Measurements from ENCODE around the gene DBNL. TPM values are rescaled to one million over a fixed set of nuclear protein-coding genes. Genes with fewer than 3 reads are reported as not detected.

The DBNL gene
- total and polyA plus RNA-seq, 2 of the 13 experiments (the other 11 are each of a cell fraction or from before 2014, with no cell fraction given) = 20.8 to 35.1 TPM

DNA sequence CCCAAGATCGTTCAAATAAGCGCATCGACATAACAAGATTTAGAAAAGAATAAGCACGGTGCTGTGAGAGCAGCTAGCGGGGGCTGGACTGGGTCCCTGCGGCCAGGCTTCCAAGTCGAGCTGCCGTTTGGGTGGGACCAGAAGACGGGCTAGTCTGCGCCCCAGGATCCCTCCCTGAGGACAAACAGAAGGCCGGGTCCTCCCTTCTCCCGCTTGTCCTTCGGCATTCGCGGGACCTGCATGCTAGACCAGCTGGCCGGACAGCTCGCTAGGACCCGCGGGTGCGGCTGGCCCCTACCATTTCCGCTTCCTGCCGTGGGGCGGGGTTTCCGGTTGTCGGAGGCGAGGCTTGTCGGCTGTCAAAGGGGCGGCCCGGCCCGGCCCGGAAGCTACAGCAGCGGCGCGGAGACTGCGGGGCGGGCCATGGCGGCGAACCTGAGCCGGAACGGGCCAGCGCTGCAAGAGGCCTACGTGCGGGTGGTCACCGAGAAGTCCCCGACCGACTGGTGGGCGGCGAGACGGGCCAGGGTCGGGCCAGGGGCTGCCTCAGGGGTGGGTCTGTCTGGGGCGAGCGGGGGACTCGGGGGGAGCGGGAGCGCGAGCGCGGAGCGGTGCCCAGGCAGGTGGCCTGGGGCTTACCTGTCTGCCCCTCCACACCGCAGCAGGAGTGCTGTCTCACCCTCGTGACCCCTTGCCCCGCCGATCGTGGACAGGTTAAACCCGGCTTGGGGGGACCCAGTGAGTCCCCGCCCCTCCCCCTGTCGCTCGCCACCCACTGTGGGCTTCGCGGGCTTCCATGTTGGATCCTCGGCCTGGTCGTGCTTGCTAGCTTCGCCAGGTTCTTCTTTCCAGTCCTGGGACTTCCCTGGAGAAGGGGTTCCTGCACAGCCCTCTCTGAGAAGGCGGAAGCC, at the start of gene DBNL (continued):
- TF ChIP-seq, protein P1, sequence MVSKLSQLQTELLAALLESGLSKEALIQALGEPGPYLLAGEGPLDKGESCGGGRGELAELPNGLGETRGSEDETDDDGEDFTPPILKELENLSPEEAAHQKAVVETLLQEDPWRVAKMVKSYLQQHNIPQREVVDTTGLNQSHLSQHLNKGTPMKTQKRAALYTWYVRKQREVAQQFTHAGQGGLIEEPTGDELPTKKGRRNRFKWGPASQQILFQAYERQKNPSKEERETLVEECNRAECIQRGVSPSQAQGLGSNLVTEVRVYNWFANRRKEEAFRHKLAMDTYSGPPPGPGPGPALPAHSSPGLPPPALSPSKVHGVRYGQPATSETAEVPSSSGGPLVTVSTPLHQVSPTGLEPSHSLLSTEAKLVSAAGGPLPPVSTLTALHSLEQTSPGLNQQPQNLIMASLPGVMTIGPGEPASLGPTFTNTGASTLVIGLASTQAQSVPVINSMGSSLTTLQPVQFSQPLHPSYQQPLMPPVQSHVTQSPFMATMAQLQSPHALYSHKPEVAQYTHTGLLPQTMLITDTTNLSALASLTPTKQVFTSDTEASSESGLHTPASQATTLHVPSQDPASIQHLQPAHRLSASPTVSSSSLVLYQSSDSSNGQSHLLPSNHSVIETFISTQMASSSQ (IDR thresholded peaks at IDR 0.05; ENCODE audit: low read depth) = no peak
- TF ChIP-seq, protein P1 (CRISPR knock-in tag; IDR thresholded peaks at IDR 0.05; ENCODE audit: borderline replicate concordance) = peak; percentile 35; the same call in 1 of the 2 replicates
- TF ChIP-seq, protein P2, sequence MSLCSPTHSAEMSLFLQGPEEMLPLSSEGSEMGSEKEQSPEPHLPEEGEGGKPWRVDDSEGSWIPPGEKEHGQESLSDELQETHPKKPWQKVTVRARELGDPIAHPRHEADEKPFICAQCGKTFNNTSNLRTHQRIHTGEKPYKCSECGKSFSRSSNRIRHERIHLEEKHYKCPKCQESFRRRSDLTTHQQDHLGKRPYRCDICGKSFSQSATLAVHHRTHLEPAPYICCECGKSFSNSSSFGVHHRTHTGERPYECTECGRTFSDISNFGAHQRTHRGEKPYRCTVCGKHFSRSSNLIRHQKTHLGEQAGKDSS (CRISPR knock-in tag; IDR thresholded peaks at IDR 0.05; ENCODE audit: borderline replicate concordance, low read depth) = peak; percentile 84; the same call in 1 of the 2 replicates
- TF ChIP-seq, protein P3, sequence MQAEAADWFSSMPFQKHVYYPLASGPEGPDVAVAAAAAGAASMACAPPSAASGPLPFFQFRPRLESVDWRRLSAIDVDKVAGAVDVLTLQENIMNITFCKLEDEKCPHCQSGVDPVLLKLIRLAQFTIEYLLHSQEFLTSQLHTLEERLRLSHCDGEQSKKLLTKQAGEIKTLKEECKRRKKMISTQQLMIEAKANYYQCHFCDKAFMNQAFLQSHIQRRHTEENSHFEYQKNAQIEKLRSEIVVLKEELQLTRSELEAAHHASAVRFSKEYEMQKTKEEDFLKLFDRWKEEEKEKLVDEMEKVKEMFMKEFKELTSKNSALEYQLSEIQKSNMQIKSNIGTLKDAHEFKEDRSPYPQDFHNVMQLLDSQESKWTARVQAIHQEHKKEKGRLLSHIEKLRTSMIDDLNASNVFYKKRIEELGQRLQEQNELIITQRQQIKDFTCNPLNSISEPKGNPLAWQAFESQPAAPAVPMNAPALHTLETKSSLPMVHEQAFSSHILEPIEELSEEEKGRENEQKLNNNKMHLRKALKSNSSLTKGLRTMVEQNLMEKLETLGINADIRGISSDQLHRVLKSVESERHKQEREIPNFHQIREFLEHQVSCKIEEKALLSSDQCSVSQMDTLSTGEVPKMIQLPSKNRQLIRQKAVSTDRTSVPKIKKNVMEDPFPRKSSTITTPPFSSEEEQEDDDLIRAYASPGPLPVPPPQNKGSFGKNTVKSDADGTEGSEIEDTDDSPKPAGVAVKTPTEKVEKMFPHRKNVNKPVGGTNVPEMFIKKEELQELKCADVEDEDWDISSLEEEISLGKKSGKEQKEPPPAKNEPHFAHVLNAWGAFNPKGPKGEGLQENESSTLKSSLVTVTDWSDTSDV (CRISPR knock-in tag; IDR thresholded peaks at IDR 0.05) = 0 out of 2 replicates have a peak, but pooled peaks have one; percentile 64
- TF ChIP-seq HNRNPK (IDR thresholded peaks at IDR 0.05; ENCODE audit: low read depth, low read length, poor library complexity, severe bottlenecking) (peak; percentile 78), ZMAT3 (CRISPR knock-in tag; conservative IDR thresholded peaks at IDR 0.05) (no peak), ZFP37 (CRISPR knock-in tag; IDR thresholded peaks at IDR 0.05; ENCODE audit: borderline replicate concordance) (0 out of 2 replicates have a peak, but pooled peaks have one; percentile 61), KLF15 (CRISPR knock-in tag; IDR thresholded peaks at IDR 0.05; ENCODE audit: borderline replicate concordance) (0 out of 2 replicates have a peak, but pooled peaks have one; percentile 61), TBL1XR1 (IDR thresholded peaks at IDR 0.05; ENCODE audit: borderline replicate concordance, low read length, partially characterized antibody) (no peak), ZNF292 (CRISPR knock-in tag; IDR thresholded peaks at IDR 0.05; ENCODE audit: borderline replicate concordance, low read depth) (no peak), U2AF2 (IDR thresholded peaks at IDR 0.05; ENCODE audit: low read depth, low read length) (no peak), IRX3 (CRISPR knock-in tag; IDR thresholded peaks at IDR 0.05; ENCODE audit: borderline replicate concordance, low read depth) (no peak)
- TF ChIP-seq, protein P4, sequence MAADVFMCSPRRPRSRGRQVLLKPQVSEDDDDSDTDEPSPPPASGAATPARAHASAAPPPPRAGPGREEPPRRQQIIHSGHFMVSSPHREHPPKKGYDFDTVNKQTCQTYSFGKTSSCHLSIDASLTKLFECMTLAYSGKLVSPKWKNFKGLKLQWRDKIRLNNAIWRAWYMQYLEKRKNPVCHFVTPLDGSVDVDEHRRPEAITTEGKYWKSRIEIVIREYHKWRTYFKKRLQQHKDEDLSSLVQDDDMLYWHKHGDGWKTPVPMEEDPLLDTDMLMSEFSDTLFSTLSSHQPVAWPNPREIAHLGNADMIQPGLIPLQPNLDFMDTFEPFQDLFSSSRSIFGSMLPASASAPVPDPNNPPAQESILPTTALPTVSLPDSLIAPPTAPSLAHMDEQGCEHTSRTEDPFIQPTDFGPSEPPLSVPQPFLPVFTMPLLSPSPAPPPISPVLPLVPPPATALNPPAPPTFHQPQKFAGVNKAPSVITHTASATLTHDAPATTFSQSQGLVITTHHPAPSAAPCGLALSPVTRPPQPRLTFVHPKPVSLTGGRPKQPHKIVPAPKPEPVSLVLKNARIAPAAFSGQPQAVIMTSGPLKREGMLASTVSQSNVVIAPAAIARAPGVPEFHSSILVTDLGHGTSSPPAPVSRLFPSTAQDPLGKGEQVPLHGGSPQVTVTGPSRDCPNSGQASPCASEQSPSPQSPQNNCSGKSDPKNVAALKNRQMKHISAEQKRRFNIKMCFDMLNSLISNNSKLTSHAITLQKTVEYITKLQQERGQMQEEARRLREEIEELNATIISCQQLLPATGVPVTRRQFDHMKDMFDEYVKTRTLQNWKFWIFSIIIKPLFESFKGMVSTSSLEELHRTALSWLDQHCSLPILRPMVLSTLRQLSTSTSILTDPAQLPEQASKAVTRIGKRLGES (CRISPR knock-in tag; IDR thresholded peaks at IDR 0.05; ENCODE audit: borderline replicate concordance) = 0 out of 2 replicates have a peak, but pooled peaks have one; percentile 30
- TF ChIP-seq, protein P5, sequence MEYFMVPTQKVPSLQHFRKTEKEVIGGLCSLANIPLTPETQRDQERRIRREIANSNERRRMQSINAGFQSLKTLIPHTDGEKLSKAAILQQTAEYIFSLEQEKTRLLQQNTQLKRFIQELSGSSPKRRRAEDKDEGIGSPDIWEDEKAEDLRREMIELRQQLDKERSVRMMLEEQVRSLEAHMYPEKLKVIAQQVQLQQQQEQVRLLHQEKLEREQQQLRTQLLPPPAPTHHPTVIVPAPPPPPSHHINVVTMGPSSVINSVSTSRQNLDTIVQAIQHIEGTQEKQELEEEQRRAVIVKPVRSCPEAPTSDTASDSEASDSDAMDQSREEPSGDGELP (IDR thresholded peaks at IDR 0.05; ENCODE audit: borderline replicate concordance, low read depth) = peak; percentile 97
